Lower lobe of right lung (tissue), 2 donors: ENCODE data around the gene LRP1B. TPM values are rescaled to one million over a fixed set of nuclear protein-coding genes. Genes with fewer than 3 reads are reported as not detected.

Experiments used
- ATAC-seq, 2 donors: fragments of 200-7000 bp; cut with Tn5 transposase; one replicate each; pipeline ENCODE4 v1.9.1; 2020 to 2022; ENCODE audit warnings: mild to moderate bottlenecking in 2 of 2, moderate library complexity in 2 of 2
- DNase-seq: peaks from one replicate; pipeline ENCODE4 v3.0.0-alpha.2; 2020
- H3K27ac ChIP-seq: fragments of 200-600 bp; one replicate; pipeline ENCODE4 v1.8.0; 2022
- H3K27me3 ChIP-seq: fragments of 200-600 bp; one replicate; pipeline ENCODE4 v1.8.0; 2022; ENCODE audit warnings: low read depth
- H3K36me3 ChIP-seq: fragments of 200-600 bp; one replicate; pipeline ENCODE4 v1.8.0; 2022; ENCODE audit warnings: mild to moderate bottlenecking
- H3K4me1 ChIP-seq: fragments of 200-600 bp; one replicate; pipeline ENCODE4 v1.8.0; 2022
- H3K4me3 ChIP-seq: fragments of 200-600 bp; one replicate; pipeline ENCODE4 v1.8.0; 2022; ENCODE audit warnings: mild to moderate bottlenecking
- H3K9me3 ChIP-seq: fragments of 200-600 bp; one replicate; pipeline ENCODE4 v1.8.0; 2022
- CTCF ChIP-seq: fragments of 200-600 bp; IDR thresholded peaks from one replicate; pipeline ENCODE4 v1.8.0; 2022; ENCODE audit warnings: antibody characterized with exemption, mild to moderate bottlenecking
- intact Hi-C: fragments of 100-400 bp; cut with DNase I; formaldehyde crosslinking; loops from one replicate; pipeline ENCODE4 v1.11.0; 2022
- total RNA-seq: library from RNA; stranded (reverse); fragmentation: NEBNext Ultra II Directional; extraction: Animal tissue kit (Norgen Biotek cat#: 25700); gene quantifications from one replicate; pipeline ENCODE4 v1.2.1, GENCODE V29; 2021
- donor health status: DM: no; HTN: yes; CAD: no; lungs with severe emphysema.

LRP1B gene
- total RNA-seq, 1 donor from 2014 or later: 0.09 TPM

DNA sequence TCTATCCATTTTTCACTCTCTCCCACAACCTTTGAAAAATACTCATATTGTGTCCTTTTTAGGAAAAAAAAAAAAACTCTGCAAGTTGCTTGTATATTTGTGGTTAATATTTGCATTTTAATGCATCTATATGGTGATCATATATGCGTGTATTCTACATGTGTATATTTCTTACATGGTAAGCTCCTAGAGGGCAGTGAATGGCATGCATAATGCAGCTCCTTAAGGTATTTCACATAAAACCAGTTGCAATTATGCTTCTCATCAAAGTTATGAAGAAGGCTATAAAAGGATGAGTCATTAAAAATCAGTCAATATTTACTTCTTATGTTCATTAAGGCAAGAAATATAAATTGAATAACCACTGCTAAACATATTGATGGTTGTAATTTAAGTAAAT, 100.8 kb downstream of the LRP1B start:
- H3K4me1 ChIP-seq: no peaks in the 10 kb centered on the region
- H3K36me3 ChIP-seq: no peaks in the 10 kb centered on the region
- no peak for TF ChIP-seq CTCF
- DNase-seq: no peak
- H3K27me3 ChIP-seq: no peaks in the 10 kb centered on the region
- intact Hi-C loops: no loop called here
- ATAC-seq: no peak
- H3K27ac ChIP-seq: no peak overlapping the region
- no peaks in the 10 kb centered on the region for H3K9me3 ChIP-seq
- no peak overlapping the region for H3K4me3 ChIP-seq

DNA sequence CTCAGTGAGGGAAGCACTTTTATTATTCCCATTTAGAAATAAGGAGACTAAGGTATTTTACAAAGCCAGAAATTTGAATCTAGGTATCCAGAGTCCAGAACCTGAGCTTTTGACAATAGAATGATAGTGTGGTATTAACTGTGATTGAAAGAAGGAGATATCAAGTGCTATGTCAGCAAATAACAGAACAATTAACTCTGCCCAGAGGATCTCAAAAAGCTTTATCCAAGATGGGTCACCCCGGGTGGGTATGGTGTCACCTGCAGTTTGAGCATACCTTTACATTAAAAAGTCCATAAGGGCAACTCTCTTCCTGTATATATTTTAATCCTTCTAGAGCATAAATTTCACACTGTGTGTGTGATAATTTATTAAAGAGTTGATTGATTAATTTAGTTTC, 105.4 kb downstream of the LRP1B start:
- ATAC-seq (no peak), DNase-seq (no peak)
- no peak overlapping the region for H3K27ac ChIP-seq
- no peak for TF ChIP-seq CTCF
- H3K27me3 ChIP-seq: no peaks in the 10 kb centered on the region
- no peaks in the 10 kb centered on the region for H3K9me3 ChIP-seq
- intact Hi-C loops: no loop called here
- H3K36me3 ChIP-seq: no peaks in the 10 kb centered on the region
- H3K4me1 ChIP-seq: no peaks in the 10 kb centered on the region
- no peak overlapping the region for H3K4me3 ChIP-seq

GRCh38 chr2:142020368-142020767, 110.4 kb downstream of the LRP1B start:
- no peak for TF ChIP-seq CTCF
- Histone ChIP-seq H3K27ac (no peak overlapping the region), H3K27me3 (no peaks in the 10 kb centered on the region), H3K36me3 (no peaks in the 10 kb centered on the region), H3K4me3 (no peak overlapping the region), H3K4me1 (no peaks in the 10 kb centered on the region), H3K9me3 (no peaks in the 10 kb centered on the region)
- ATAC-seq (no peak), DNase-seq (no peak)
- intact Hi-C loops: no loop called here

GRCh38 chr2:142014536-142014935, 116.3 kb downstream of the LRP1B start:
- Histone ChIP-seq H3K27ac (no peak overlapping the region), H3K36me3 (no peaks in the 10 kb centered on the region), H3K9me3 (no peaks in the 10 kb centered on the region), H3K27me3 (no peaks in the 10 kb centered on the region), H3K4me3 (no peak overlapping the region), H3K4me1 (no peaks in the 10 kb centered on the region)
- ATAC-seq (no peak), DNase-seq (no peak)
- no peak for TF ChIP-seq CTCF
- intact Hi-C loops: no loop called here

DNA sequence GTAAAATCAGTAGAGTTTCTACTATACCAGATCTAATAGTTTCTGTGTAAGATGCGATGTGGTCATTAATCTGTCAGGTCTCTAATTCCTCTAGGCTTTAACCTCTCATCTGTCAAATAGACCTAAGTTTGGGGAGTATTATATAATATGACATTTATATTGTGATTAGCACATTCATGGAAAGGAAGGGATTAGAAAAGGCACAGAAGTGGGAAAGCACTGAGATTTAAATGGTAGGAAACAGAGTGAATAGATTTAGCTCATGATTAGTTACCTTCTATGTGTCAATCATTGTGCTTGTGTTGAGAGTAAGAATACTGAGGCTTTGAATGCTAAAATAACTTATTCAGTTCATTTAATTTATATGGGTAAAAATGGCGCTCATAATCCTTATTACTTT, 118.0 kb downstream of the LRP1B start:
- H3K27ac ChIP-seq: no peak overlapping the region
- no peak overlapping the region for H3K4me3 ChIP-seq
- DNase-seq (no peak), ATAC-seq (no peak)
- no peaks in the 10 kb centered on the region for H3K27me3 ChIP-seq
- TF ChIP-seq CTCF: no peak
- H3K4me1 ChIP-seq: no peaks in the 10 kb centered on the region
- no peaks in the 10 kb centered on the region for H3K36me3 ChIP-seq
- no peaks in the 10 kb centered on the region for H3K9me3 ChIP-seq
- intact Hi-C loops: no loop called here
